ENCODE measurements around the gene CMTM4.

The CMTM4 gene

DNA sequence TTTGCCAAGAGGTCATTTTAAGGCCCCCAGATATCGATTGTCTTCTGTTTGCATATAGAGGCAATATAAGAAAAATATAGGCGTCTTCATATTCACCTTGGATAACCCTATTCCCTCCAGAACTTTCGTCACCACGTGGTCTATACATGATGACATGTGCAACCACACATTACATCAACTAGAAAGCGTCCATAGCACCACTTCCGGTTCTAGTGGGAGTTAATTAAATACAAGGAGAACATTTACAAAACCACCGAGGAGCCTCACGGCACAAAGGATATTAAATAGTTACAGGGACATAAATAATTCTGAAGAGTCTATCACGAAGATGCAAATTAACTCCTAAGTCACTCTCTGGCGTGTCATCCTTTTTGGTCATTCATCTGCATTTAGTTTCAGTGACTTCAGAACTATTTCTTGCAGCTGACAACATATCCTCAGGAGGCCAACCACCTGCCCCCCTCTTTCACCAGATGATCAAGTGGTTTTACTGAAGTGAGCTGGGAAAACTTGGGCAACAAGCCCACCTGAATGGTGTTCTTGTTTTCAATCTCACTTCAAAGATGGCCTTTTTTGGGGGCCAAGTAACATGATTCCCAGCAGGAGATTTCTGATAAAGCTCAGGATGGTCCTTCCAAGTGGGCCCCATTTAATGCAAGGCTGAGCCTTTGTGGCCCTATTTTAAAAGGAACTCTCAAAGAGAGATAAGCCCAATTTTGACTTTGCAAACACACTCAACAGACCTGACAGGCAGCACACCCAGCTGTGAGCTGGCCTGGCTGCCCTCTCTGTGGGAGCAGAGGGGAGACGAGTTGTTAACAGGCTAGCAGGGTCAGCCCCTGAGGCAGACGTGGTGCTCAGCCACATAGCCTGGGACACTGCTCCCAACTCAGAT, 76.8 kb downstream of the CMTM4 start (continued):
- TF ChIP-seq, protein P1, sequence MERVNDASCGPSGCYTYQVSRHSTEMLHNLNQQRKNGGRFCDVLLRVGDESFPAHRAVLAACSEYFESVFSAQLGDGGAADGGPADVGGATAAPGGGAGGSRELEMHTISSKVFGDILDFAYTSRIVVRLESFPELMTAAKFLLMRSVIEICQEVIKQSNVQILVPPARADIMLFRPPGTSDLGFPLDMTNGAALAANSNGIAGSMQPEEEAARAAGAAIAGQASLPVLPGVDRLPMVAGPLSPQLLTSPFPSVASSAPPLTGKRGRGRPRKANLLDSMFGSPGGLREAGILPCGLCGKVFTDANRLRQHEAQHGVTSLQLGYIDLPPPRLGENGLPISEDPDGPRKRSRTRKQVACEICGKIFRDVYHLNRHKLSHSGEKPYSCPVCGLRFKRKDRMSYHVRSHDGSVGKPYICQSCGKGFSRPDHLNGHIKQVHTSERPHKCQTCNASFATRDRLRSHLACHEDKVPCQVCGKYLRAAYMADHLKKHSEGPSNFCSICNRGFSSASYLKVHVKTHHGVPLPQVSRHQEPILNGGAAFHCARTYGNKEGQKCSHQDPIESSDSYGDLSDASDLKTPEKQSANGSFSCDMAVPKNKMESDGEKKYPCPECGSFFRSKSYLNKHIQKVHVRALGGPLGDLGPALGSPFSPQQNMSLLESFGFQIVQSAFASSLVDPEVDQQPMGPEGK (CRISPR knock-in tag; IDR thresholded peaks at IDR 0.05; ENCODE audit: borderline replicate concordance), result no peak
- TF ChIP-seq PPARA (CRISPR knock-in tag; IDR thresholded peaks at IDR 0.05; ENCODE audit: borderline replicate concordance), result no peak

DNA sequence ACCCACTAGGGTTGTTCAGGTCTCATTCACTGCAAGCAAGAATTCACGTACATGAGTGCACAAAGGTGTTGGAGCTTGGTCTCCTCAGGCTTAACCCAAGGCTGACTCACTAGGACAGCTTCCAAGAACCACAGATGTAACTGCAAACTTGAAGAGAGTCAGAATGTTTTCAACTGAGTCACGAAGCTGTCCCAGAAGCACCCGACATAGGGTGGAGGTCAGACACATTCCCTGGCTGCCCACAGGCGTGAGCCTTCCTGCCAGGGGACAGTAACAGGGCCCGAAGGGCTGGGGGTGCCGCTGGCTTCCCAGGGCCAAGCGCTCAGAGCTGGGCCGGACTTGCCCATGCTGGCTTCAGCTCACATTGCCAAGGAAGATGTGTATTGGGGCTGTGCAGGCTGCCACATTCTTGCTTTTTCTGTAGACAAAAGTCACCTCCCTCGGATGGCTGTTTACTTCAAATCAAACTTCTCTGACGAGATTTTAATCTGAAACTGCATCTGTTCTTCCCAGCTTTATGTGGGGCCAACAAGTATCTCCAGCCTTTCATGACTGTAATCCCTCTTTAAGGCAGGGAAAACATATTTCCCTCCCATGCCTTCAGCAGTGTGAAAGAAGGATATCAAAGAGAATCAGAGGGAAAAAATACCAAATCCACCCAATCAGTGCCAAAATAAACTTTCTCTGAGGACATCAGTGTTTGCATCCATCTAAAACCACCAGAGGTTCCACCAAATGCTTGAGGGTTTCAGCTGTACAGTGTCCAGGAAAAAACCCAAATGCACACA, 77.8 kb downstream of the CMTM4 start:
- TF ChIP-seq RARB (CRISPR knock-in tag; IDR thresholded peaks at IDR 0.05), result no peak
- TF ChIP-seq ZFP30 (CRISPR knock-in tag; IDR thresholded peaks at IDR 0.05), result no peak
- TF ChIP-seq BACH2 (CRISPR knock-in tag; IDR thresholded peaks at IDR 0.05; ENCODE audit: borderline replicate concordance), result no peak
- TF ChIP-seq CSDC2 (CRISPR knock-in tag; IDR thresholded peaks at IDR 0.05), result no peak
- no peak for TF ChIP-seq OSR1 (CRISPR knock-in tag; IDR thresholded peaks at IDR 0.05)
- TF ChIP-seq, protein P2, sequence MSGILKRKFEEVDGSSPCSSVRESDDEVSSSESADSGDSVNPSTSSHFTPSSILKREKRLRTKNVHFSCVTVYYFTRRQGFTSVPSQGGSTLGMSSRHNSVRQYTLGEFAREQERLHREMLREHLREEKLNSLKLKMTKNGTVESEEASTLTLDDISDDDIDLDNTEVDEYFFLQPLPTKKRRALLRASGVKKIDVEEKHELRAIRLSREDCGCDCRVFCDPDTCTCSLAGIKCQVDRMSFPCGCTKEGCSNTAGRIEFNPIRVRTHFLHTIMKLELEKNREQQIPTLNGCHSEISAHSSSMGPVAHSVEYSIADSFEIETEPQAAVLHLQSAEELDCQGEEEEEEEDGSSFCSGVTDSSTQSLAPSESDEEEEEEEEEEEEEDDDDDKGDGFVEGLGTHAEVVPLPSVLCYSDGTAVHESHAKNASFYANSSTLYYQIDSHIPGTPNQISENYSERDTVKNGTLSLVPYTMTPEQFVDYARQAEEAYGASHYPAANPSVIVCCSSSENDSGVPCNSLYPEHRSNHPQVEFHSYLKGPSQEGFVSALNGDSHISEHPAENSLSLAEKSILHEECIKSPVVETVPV (CRISPR knock-in tag; IDR thresholded peaks at IDR 0.05), result no peak
- TF ChIP-seq SNAI2 (CRISPR knock-in tag; IDR thresholded peaks at IDR 0.05), result no peak
- no peak for TF ChIP-seq POU6F1 (CRISPR knock-in tag; IDR thresholded peaks at IDR 0.05; ENCODE audit: borderline replicate concordance, low read depth)
- TF ChIP-seq, protein P1 (CRISPR knock-in tag; IDR thresholded peaks at IDR 0.05; ENCODE audit: borderline replicate concordance), result no peak
- no peak for TF ChIP-seq ARNTL (CRISPR knock-in tag; IDR thresholded peaks at IDR 0.05; ENCODE audit: borderline replicate concordance, low read depth)
- no peak for TF ChIP-seq ZNF70 (CRISPR knock-in tag; IDR thresholded peaks at IDR 0.05)
- no peak for TF ChIP-seq ESRRG (CRISPR knock-in tag; IDR thresholded peaks at IDR 0.05)
- peak; percentile 77 for ATAC-seq

GRCh38 chr16:66617728-66618127, 78.8 kb downstream of the CMTM4 start:
- peak; percentile 12; the same call in 2 of the 3 replicates for ATAC-seq
- no peak for TF ChIP-seq ZC3H10 (CRISPR knock-in tag; IDR thresholded peaks at IDR 0.05)
- TF ChIP-seq RARB (CRISPR knock-in tag; IDR thresholded peaks at IDR 0.05), result no peak

- no peak for TF ChIP-seq ZFP3 (CRISPR knock-in tag; IDR thresholded peaks at IDR 0.05)
- TF ChIP-seq TCF4 (CRISPR knock-in tag; IDR thresholded peaks at IDR 0.05; ENCODE audit: borderline replicate concordance), result no peak
- TF ChIP-seq, protein P3, sequence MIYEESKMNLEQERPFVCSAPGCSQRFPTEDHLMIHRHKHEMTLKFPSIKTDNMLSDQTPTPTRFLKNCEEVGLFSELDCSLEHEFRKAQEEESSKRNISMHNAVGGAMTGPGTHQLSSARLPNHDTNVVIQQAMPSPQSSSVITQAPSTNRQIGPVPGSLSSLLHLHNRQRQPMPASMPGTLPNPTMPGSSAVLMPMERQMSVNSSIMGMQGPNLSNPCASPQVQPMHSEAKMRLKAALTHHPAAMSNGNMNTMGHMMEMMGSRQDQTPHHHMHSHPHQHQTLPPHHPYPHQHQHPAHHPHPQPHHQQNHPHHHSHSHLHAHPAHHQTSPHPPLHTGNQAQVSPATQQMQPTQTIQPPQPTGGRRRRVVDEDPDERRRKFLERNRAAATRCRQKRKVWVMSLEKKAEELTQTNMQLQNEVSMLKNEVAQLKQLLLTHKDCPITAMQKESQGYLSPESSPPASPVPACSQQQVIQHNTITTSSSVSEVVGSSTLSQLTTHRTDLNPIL (CRISPR knock-in tag; IDR thresholded peaks at IDR 0.05; ENCODE audit: low read depth), result no peak
- no peak for TF ChIP-seq BACH2 (CRISPR knock-in tag; IDR thresholded peaks at IDR 0.05; ENCODE audit: borderline replicate concordance)
- TF ChIP-seq ZFP30 (CRISPR knock-in tag; IDR thresholded peaks at IDR 0.05), result no peak
- no peak for TF ChIP-seq ZNF8 (CRISPR knock-in tag; IDR thresholded peaks at IDR 0.05)
- TF ChIP-seq ARNTL (CRISPR knock-in tag; IDR thresholded peaks at IDR 0.05; ENCODE audit: borderline replicate concordance, low read depth), result no peak
- no peak for TF ChIP-seq OSR1 (CRISPR knock-in tag; IDR thresholded peaks at IDR 0.05)
- no peak for TF ChIP-seq SNAI2 (CRISPR knock-in tag; IDR thresholded peaks at IDR 0.05)
- no peak for TF ChIP-seq GLIS3 (CRISPR knock-in tag; IDR thresholded peaks at IDR 0.05)
- TF ChIP-seq PPARA (CRISPR knock-in tag; IDR thresholded peaks at IDR 0.05; ENCODE audit: borderline replicate concordance), result no peak
- TF ChIP-seq RARB (CRISPR knock-in tag; IDR thresholded peaks at IDR 0.05), result no peak
- TF ChIP-seq, protein P1 (CRISPR knock-in tag; IDR thresholded peaks at IDR 0.05; ENCODE audit: borderline replicate concordance), result no peak
- TF ChIP-seq ZNF70 (CRISPR knock-in tag; IDR thresholded peaks at IDR 0.05), result no peak
- TF ChIP-seq TOX (CRISPR knock-in tag; IDR thresholded peaks at IDR 0.05; ENCODE audit: borderline replicate concordance), result no peak
- TF ChIP-seq POU6F1 (CRISPR knock-in tag; IDR thresholded peaks at IDR 0.05; ENCODE audit: borderline replicate concordance, low read depth), result no peak
- ATAC-seq, result no peak
Observed at GRCh38 chr16:66617010-66617434, 79.5 kb downstream of the CMTM4 start.
